H1 (cell line): ENCODE data around the gene TNS1.

ENCODE experiments used
- BRCA1 ChIP-seq: IDR thresholded peaks from 2 replicates; pipeline ENCODE4 v1.6.1; 2012; ENCODE audit warnings: low read depth, low read length, improper control_type of control experiment
- CTCF ChIP-seq, 3 experiments: IDR thresholded peaks; 1 replicate in 2 of 3; 2 replicates in 1 of 3; pipeline versions ENCODE4 v1.5.1 to v1.6.1; 2011; ENCODE audit warnings: low read length in 3 of 3, mild to moderate bottlenecking in 3 of 3, inconsistent platforms in 2 of 3, low read depth in 1 of 3, moderate library complexity in 1 of 3; ENCODE audit not compliant: insufficient read depth in 1 of 3; ENCODE audit errors: control extremely low read depth in 1 of 3
- EP300 ChIP-seq, 2 experiments: IDR thresholded peaks; 1 replicate in 1 of 2; 2 replicates in 1 of 2; pipeline ENCODE4 v1.6.1; 2011 to 2012; ENCODE audit warnings: low read depth in 2 of 2, low read length in 2 of 2, mild to moderate bottlenecking in 2 of 2, borderline replicate concordance in 1 of 2, inconsistent platforms in 1 of 2, moderate library complexity in 1 of 2
- EZH2 ChIP-seq: fragments of 200-600 bp; sonication (generic); IDR thresholded peaks from 2 replicates; pipeline ENCODE4 v1.7.1; 2012; ENCODE audit warnings: low read depth, mild to moderate bottlenecking, moderate library complexity, low read length, inconsistent platforms; ENCODE audit not compliant: severe bottlenecking
- GABPA ChIP-seq: IDR thresholded peaks from 2 replicates; pipeline ENCODE4 v1.6.1; 2011; ENCODE audit warnings: mild to moderate bottlenecking, low read length, moderate library complexity, borderline replicate concordance; ENCODE audit not compliant: insufficient read depth
- POLR2A ChIP-seq, 2 experiments: IDR thresholded peaks; 1 replicate in 1 of 2; 2 replicates in 1 of 2; pipeline ENCODE4 v1.6.1; 2011; ENCODE audit warnings: low read depth in 2 of 2, low read length in 2 of 2, mild to moderate bottlenecking in 2 of 2; ENCODE audit errors: control extremely low read depth in 1 of 2
- POLR2AphosphoS5 ChIP-seq: IDR thresholded peaks from 2 replicates; pipeline ENCODE4 v1.6.1; 2011; ENCODE audit warnings: low read depth, low read length
- RXRA ChIP-seq: IDR thresholded peaks from 2 replicates; pipeline ENCODE4 v1.6.1; 2011; ENCODE audit warnings: low read depth, mild to moderate bottlenecking, low read length, moderate library complexity; ENCODE audit not compliant: insufficient read depth
- SIN3A ChIP-seq, 2 experiments: IDR thresholded peaks in 1 of 2; conservative IDR thresholded peaks in 1 of 2; 2 replicates each; pipeline ENCODE4 v1.6.1; 2011 to 2012; ENCODE audit warnings: low read length in 2 of 2, improper control_type of control experiment in 1 of 2, low read depth in 1 of 2, mild to moderate bottlenecking in 1 of 2
- SRF ChIP-seq: IDR thresholded peaks from 2 replicates; pipeline ENCODE4 v1.6.1; 2011; ENCODE audit warnings: mild to moderate bottlenecking, low read depth, low read length, moderate library complexity
- SUZ12 ChIP-seq: fragments of 200-600 bp; sonication (generic); IDR thresholded peaks from 2 replicates; pipeline ENCODE4 v1.6.1; 2012; ENCODE audit warnings: mild to moderate bottlenecking, inconsistent platforms, low read length, moderate library complexity, mixed read lengths
- TCF12 ChIP-seq: IDR thresholded peaks from 2 replicates; pipeline ENCODE4 v1.6.1; 2011; ENCODE audit warnings: low read depth, mild to moderate bottlenecking, low read length

DNA sequence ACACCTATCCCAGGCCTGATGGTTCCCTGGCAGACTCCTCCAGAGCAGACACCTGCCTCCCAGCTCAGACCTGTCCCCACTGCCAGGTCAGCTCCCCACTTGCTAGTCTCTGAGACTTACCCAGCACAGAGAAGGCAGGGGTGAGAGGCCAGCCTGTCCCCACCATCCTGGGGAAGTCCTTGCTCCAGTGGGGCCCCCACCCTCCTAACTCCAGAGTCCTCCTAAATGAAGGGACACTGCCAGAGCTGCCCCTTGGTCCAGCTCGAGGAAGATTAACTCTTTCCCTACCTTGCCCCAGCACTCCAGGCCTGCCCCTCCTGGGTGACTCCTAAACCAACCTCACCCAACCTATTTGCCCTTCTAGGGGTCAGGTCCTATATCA is 30.4 kb upstream of the TNS1 start:
- no peak for TF ChIP-seq EZH2
- TF ChIP-seq SUZ12, result no peak
- no peak for TF ChIP-seq POLR2AphosphoS5
- TF ChIP-seq RXRA, result no peak
- TF ChIP-seq SIN3A (conservative IDR thresholded peaks at IDR 0.05 in 1 of 2, IDR thresholded peaks at IDR 0.05 in 1 of 2; ENCODE audit: low read depth in 1 of 2, low read length in 2 of 2), result no peak
- TF ChIP-seq CTCF (IDR thresholded peaks at IDR 0.05; ENCODE audit: control extremely low read depth in 1 of 3, insufficient read depth in 1 of 3, low read depth in 1 of 3, low read length in 3 of 3), result no peak
- TF ChIP-seq EP300 (IDR thresholded peaks at IDR 0.05; ENCODE audit: borderline replicate concordance in 1 of 2, low read depth in 2 of 2, low read length in 2 of 2), result no peak
- TF ChIP-seq POLR2A (IDR thresholded peaks at IDR 0.05; ENCODE audit: control extremely low read depth in 1 of 2, low read depth in 2 of 2, low read length in 2 of 2), result no peak
- TF ChIP-seq SRF, result no peak
- no peak for TF ChIP-seq BRCA1
- no peak for TF ChIP-seq GABPA
- TF ChIP-seq TCF12, result no peak
